ENCODE measurements around the gene CLEC1B. TPM values are rescaled to one million over a fixed set of nuclear protein-coding genes. Genes with fewer than 3 reads are reported as not detected.

Gene CLEC1B
- total and polyA plus RNA-seq, 2 of the 4 experiments (the other 2 are of a cell fraction), result not detected

- Histone ChIP-seq H2BK15ac (ENCODE audit: low read depth, low read length) (no peak overlapping the region), H3K27me3 (ENCODE audit: control insufficient read depth, insufficient read depth, low read length) (peaks cover 1% of the 10 kb centered on the region; the same call in 1 of the 2 replicates), H3K56ac (ENCODE audit: extremely low read depth, insufficient read depth, low read length) (no peak overlapping the region), H3K9me1 (ENCODE audit: insufficient read depth, low read length) (no peaks in the 10 kb centered on the region), H3K23ac (ENCODE audit: low read depth, low read length) (no peak overlapping the region), H3K4me2 (ENCODE audit: low read depth, low read length) (no peak overlapping the region), H2BK20ac (ENCODE audit: low read depth, low read length) (no peak overlapping the region), H4K5ac (ENCODE audit: low read depth, low read length) (no peak overlapping the region), H4K91ac (ENCODE audit: insufficient read depth, low read depth, low read length) (no peak overlapping the region), H3K9ac (ENCODE audit: low read depth, low read length) (no peak overlapping the region), H2BK5ac (ENCODE audit: low read depth, low read length, poor library complexity, severe bottlenecking) (no peak overlapping the region), H2BK120ac (ENCODE audit: low read depth, low read length) (no peak overlapping the region), H3K4me3 (ENCODE audit: insufficient read depth, low read depth, low read length) (no peak overlapping the region), H4K20me1 (ENCODE audit: insufficient read depth, low read length) (no peaks in the 10 kb centered on the region), H3K4me1 (ENCODE audit: control insufficient read depth, insufficient read depth, low read length) (no peaks in the 10 kb centered on the region), H3K4ac (ENCODE audit: low read depth, low read length) (no peak overlapping the region), H2AFZ (replicated peaks; ENCODE audit: low read length, poor library complexity) (no peak overlapping the region), H3K27ac (ENCODE audit: insufficient read depth, low read length) (no peak overlapping the region), H3K79me1 (ENCODE audit: low read depth in 1 of 2, low read length in 2 of 2) (no peaks in the 10 kb centered on the region), H3K18ac (ENCODE audit: low read depth, low read length) (no peak overlapping the region), H3K9me3 (ENCODE audit: control insufficient read depth, insufficient read depth, low read length) (no peaks in the 10 kb centered on the region; the same call in 1 of the 2 replicates), H3K36me3 (ENCODE audit: control insufficient read depth, insufficient read depth, low read length) (no peaks in the 10 kb centered on the region), H4K8ac (ENCODE audit: low read depth in 2 of 2, low read length in 2 of 2) (no peak overlapping the region), H2AK5ac (ENCODE audit: low read depth, low read length) (no peak overlapping the region), H2AK9ac (replicated peaks; ENCODE audit: low read depth, low read length, poor library complexity) (no peak overlapping the region), H3K14ac (replicated peaks; ENCODE audit: low read depth, low read length) (no peak overlapping the region)
- TF ChIP-seq RCOR1 (IDR thresholded peaks at IDR 0.05; ENCODE audit: insufficient replicate concordance, low read length), result no peak
- in situ Hi-C loops (cut with MboI; ENCODE audit: low sequenced_read_pairs), result no loop called here
- 40% methylated on average over 1 of the region's 1 CpG; no CpG with 5 or more reads in 1 of the 2 experiments for WGBS, 2 experiments (ENCODE audit: extremely low coverage in 2 of 2, insufficient read length in 1 of 2)
- intact Hi-C loops (cut with micrococcal nuclease), result no loop called here
- ChIA-PET CTCF (no interaction called here), POLR2A (ENCODE audit: unreplicated experiment) (no interaction called here)
- BruUV-seq (replicated peaks), result no TSS peak
- ATAC-seq (ENCODE audit: low read depth), result no peak
- dilution Hi-C loops (cut with HindIII; ENCODE audit: low sequenced_read_pairs, unreplicated experiment), result no loop called here
- DNase-seq, result no peak
These were observed 25.0 kb downstream of the CLEC1B start for GRCh38 chr12:9973949-9974348.
